Activated B cell treated with CpG ODN at 0.5 μM for 24 hours (primary cell): Measurements from ENCODE around the gene GNG7. TPM values are rescaled to one million over a fixed set of nuclear protein-coding genes. Genes with fewer than 3 reads are reported as not detected.

Experiments used
- ATAC-seq: fragments of 200-7000 bp; cut with Tn5 transposase; one replicate; pipeline ENCODE4 v1.10.0; 2021; ENCODE audit warnings: low read depth, mild to moderate bottlenecking, moderate library complexity
- CTCF ChIA-PET: fragments of 350-600 bp; sonication (Branson Sonifier 250); formaldehyde crosslinking; loops from one replicate; lab custom pipeline; 2021; ENCODE audit warnings: antibody characterized with exemption; lab: Charles Lee
- POLR2A ChIA-PET: fragments of 350-600 bp; sonication (Branson Sonifier 250); formaldehyde crosslinking; loops from one replicate; lab custom pipeline; 2021; ENCODE audit warnings: antibody characterized with exemption; lab: Charles Lee
- DNase-seq: peaks from one replicate; pipeline ENCODE4 v3.0.0; 2022
- H3K27ac Mint-ChIP-seq: one replicate; pipeline ENCODE4 v1.8.0; 2020; ENCODE audit warnings: mixed read lengths
- H3K27me3 Mint-ChIP-seq: one replicate; pipeline ENCODE4 v1.8.0; 2021; ENCODE audit warnings: mixed read lengths
- H3K36me3 Mint-ChIP-seq: one replicate; pipeline ENCODE4 v1.8.0; 2021; ENCODE audit warnings: low read depth, mixed read lengths
- H3K4me1 Mint-ChIP-seq: one replicate; pipeline ENCODE4 v1.8.0; 2021; ENCODE audit warnings: mixed read lengths
- H3K4me3 Mint-ChIP-seq: one replicate; pipeline ENCODE4 v1.8.0; 2020; ENCODE audit warnings: mild to moderate bottlenecking, mixed read lengths
- H3K9me3 Mint-ChIP-seq: one replicate; pipeline ENCODE4 v1.8.0; 2020; ENCODE audit warnings: mixed read lengths
- CTCF ChIP-seq: fragments of 200-600 bp; IDR thresholded peaks from one replicate; pipeline ENCODE4 v1.8.0; 2022; ENCODE audit warnings: antibody characterized with exemption, mild to moderate bottlenecking
- intact Hi-C: fragments of 100-400 bp; cut with micrococcal nuclease; formaldehyde crosslinking; loops from one replicate; pipeline ENCODE4 v1.15.1; 2024
- total RNA-seq: library from RNA; stranded (reverse); gene quantifications from 2 replicates; pipeline ENCODE4 v1.2.3, GENCODE V29; 2022

The GNG7 gene
- total RNA-seq, 1 donor from 2014 or later = 35.4 TPM

GRCh38 chr19:2615782-2616181 is 86.7 kb downstream of the GNG7 start:
- no peak for TF ChIP-seq CTCF
- CTCF ChIA-PET = interaction anchor here (1.3 to 16.3 kb wide), 2 partner anchors 9 to 18 kb away, joined by 4 to 336 read pairs; no protein-coding TSS in a partner anchor

GRCh38 chr19:2613507-2614295 is 88.8 kb downstream of the GNG7 start:
- intact Hi-C loops = loop anchor here (1.0 to 10.0 kb wide), 4 partner anchors 8 to 759 kb away; no protein-coding TSS in a partner anchor
- H3K27me3 Mint-ChIP-seq = no peaks in the 10 kb centered on the region
- peak overlapping the region; percentile 49 for H3K4me3 Mint-ChIP-seq
- POLR2A ChIA-PET = interaction anchor here (0.6 to 29.7 kb wide), 13 partner anchors 13 to 563 kb away, joined by 3 to 979 read pairs (median 5); partner anchors contain the start of gene GADD45B
- peak overlapping the region; percentile 79 for H3K27ac Mint-ChIP-seq
- DNase-seq (peak; percentile 61), ATAC-seq (peak; percentile 43)
- peaks cover 91% of the 10 kb centered on the region for H3K4me1 Mint-ChIP-seq
- H3K9me3 Mint-ChIP-seq = no peaks in the 10 kb centered on the region
- peaks cover 2% of the 10 kb centered on the region for H3K36me3 Mint-ChIP-seq
- CTCF ChIA-PET = interaction anchor here (0.8 to 16.3 kb wide), 15 partner anchors 11 to 378 kb away, joined by 3 to 336 read pairs (median 4); partner anchors contain the start of genes GADD45B, LMNB2 and TIMM13
- peak; percentile 71 for TF ChIP-seq CTCF

More at GRCh38 chr19:2615782-2616181, 86.7 kb downstream of the GNG7 start:
- Mint-ChIP-seq H3K27me3 (no peaks in the 10 kb centered on the region), H3K4me3 (no peak overlapping the region), H3K27ac (peak overlapping the region; percentile 61), H3K4me1 (peaks cover 94% of the 10 kb centered on the region), H3K9me3 (no peaks in the 10 kb centered on the region), H3K36me3 (peaks cover 2% of the 10 kb centered on the region)
- DNase-seq (no peak), ATAC-seq (no peak)
- intact Hi-C loops = loop anchor here (10.0 kb wide), 1 partner anchor 761 kb away; no protein-coding TSS in a partner anchor
- POLR2A ChIA-PET = interaction anchor here (1.1 to 29.7 kb wide), 4 partner anchors 8 to 139 kb away, joined by 4 to 979 read pairs (median 300); partner anchors contain the start of gene GADD45B

GRCh38 chr19:2612619-2613249 is 89.8 kb downstream of the GNG7 start:
- no peak for ATAC-seq
- intact Hi-C loops = loop anchor here (1.0 to 10.0 kb wide), 4 partner anchors 9 to 758 kb away; no protein-coding TSS in a partner anchor
- Mint-ChIP-seq H3K4me3 (peak overlapping the region; percentile 73), H3K9me3 (no peaks in the 10 kb centered on the region), H3K36me3 (peaks cover 3% of the 10 kb centered on the region), H3K27me3 (no peaks in the 10 kb centered on the region), H3K4me1 (peaks cover 91% of the 10 kb centered on the region), H3K27ac (peak overlapping the region; percentile 79)
- DNase-seq = no peak
- ChIA-PET CTCF (interaction anchor here (0.7 to 16.3 kb wide), 7 partner anchors 12 to 141 kb away, joined by 3 to 336 read pairs (median 13); partner anchors contain the start of gene GADD45B), POLR2A (interaction anchor here (0.7 to 29.7 kb wide), 7 partner anchors 16 to 173 kb away, joined by 6 to 979 read pairs (median 12); partner anchors contain the start of genes GADD45B and THOP1)
- TF ChIP-seq CTCF = no peak

- intact Hi-C loops = loop anchor here (1.0 to 10.0 kb wide), 6 partner anchors 67 to 757 kb away; partner anchors contain the start of genes PLEKHJ1, SF3A2 and TIMM13
- POLR2A ChIA-PET = interaction anchor here (0.5 to 29.7 kb wide), 22 partner anchors 9 to 1198 kb away, joined by 3 to 979 read pairs (median 5); partner anchors contain the start of genes GADD45B, LMNB2, PLEKHJ1 and TIMM13
These were observed 90.7 kb downstream of the GNG7 start for GRCh38 chr19:2611483-2612464.

More at GRCh38 chr19:2611483-2612464, 90.7 kb downstream of the GNG7 start:
- DNase-seq = no peak
- H3K27me3 Mint-ChIP-seq = no peaks in the 10 kb centered on the region
- CTCF ChIA-PET = interaction anchor here (0.8 to 16.3 kb wide), 27 partner anchors 9 to 334 kb away, joined by 3 to 336 read pairs (median 6); partner anchors contain the start of genes GADD45B and LMNB2
- peaks cover 86% of the 10 kb centered on the region for H3K4me1 Mint-ChIP-seq
- H3K36me3 Mint-ChIP-seq = peaks cover 4% of the 10 kb centered on the region
- peak overlapping the region; percentile 94 for H3K27ac Mint-ChIP-seq
- H3K9me3 Mint-ChIP-seq = no peaks in the 10 kb centered on the region
- peak overlapping the region; percentile 89 for H3K4me3 Mint-ChIP-seq
- TF ChIP-seq CTCF = no peak
- no peak for ATAC-seq
